Natural killer cell (primary cell): ENCODE results near the gene GRIFIN. TPM values are rescaled to one million over a fixed set of nuclear protein-coding genes. Genes with fewer than 3 reads are reported as not detected.

Experiments
- ATAC-seq, 3 donors: fragments of 150-1000 bp in 2 of 3; fragments of 200-7000 bp in 1 of 3; cut with Tn5 transposase; 1 replicate in 1 of 3; 2 replicates in 2 of 3; pipeline ENCODE4 v1.10.0; 2021; ENCODE audit warnings: mild to moderate bottlenecking in 2 of 3, moderate library complexity in 2 of 3
- DNase-seq, 2 donors: peaks; one replicate each; pipeline versions ENCODE4 v3.0.0 to v3.0.0-alpha.2; 2013 to 2021; ENCODE audit warnings: mixed read lengths in 1 of 2
- H3K27ac ChIP-seq: one replicate; pipeline ENCODE4 v1.5.1; 2013; ENCODE audit warnings: mild to moderate bottlenecking, low read length
- H3K27me3 ChIP-seq: one replicate; pipeline ENCODE4 v1.6.1; 2013; ENCODE audit warnings: low read length; ENCODE audit not compliant: control insufficient read depth, insufficient read depth
- H3K36me3 ChIP-seq: one replicate; pipeline ENCODE4 v1.6.1; 2013; ENCODE audit warnings: low read length; ENCODE audit not compliant: control insufficient read depth, insufficient read depth
- H3K4me1 ChIP-seq: one replicate; pipeline ENCODE4 v1.6.1; 2013; ENCODE audit warnings: low read length; ENCODE audit not compliant: control insufficient read depth, insufficient read depth
- H3K4me3 ChIP-seq: one replicate; pipeline ENCODE4 v1.5.1; 2013; ENCODE audit warnings: low read length
- H3K9me3 ChIP-seq: one replicate; pipeline ENCODE4 v1.6.1; 2013; ENCODE audit warnings: low read length; ENCODE audit not compliant: control insufficient read depth, insufficient read depth
- H3K27ac Mint-ChIP-seq, 2 donors: one replicate each; pipeline ENCODE4 v1.8.0; 2022; ENCODE audit warnings: mild to moderate bottlenecking in 2 of 2, mixed read lengths in 2 of 2, moderate library complexity in 1 of 2
- H3K27me3 Mint-ChIP-seq, 2 donors: one replicate each; pipeline ENCODE4 v1.8.0; 2022; ENCODE audit warnings: low read depth in 2 of 2, mixed read lengths in 2 of 2
- H3K36me3 Mint-ChIP-seq: one replicate; pipeline ENCODE4 v1.8.0; 2022; ENCODE audit warnings: mixed read lengths
- H3K4me1 Mint-ChIP-seq, 2 donors: one replicate each; pipeline ENCODE4 v1.8.0; 2022; ENCODE audit warnings: mixed read lengths in 2 of 2
- H3K4me3 Mint-ChIP-seq: one replicate; pipeline ENCODE4 v1.8.0; 2022; ENCODE audit warnings: mild to moderate bottlenecking, moderate library complexity, mixed read lengths
- H3K9me3 Mint-ChIP-seq, 2 donors: one replicate each; pipeline ENCODE4 v1.8.0; 2022; ENCODE audit warnings: mixed read lengths in 2 of 2
- CTCF ChIP-seq: fragments of 200-600 bp; IDR thresholded peaks from one replicate; pipeline ENCODE4 v1.8.0; 2022; ENCODE audit warnings: antibody characterized with exemption
- WGBS: methylation state at CpG from one replicate; pipeline ENCODE4 v1.1.7; 2013; ENCODE audit warnings: missing lambda C conversion rate; ENCODE audit not compliant: insufficient coverage; 5-methylcytosine and 5-hydroxymethylcytosine counted together
- intact Hi-C: fragments of 100-400 bp; cut with micrococcal nuclease; formaldehyde crosslinking; loops from one replicate; pipeline ENCODE4 v1.14.2; 2022
- total RNA-seq, 4 donors: library from RNA; stranded (reverse); fragments of 120-200 nt in 1 of 4; gene quantifications; one replicate each; pipeline versions ENCODE4 v1.2.3 to v1.2.4, GENCODE V29; 2013 to 2022

The GRIFIN gene
- total RNA-seq, 3 donors from 2014 or later (not counting 1 experiment from before 2014, with no cell fraction given): not detected

GRCh38 chr7:2497500-2498336 is 21.5 kb upstream of the GRIFIN start:
- no peaks in the 10 kb centered on the region for H3K9me3 ChIP-seq
- 31% methylated on average over 25 of the region's 25 CpGs for WGBS
- DNase-seq (no peak), ATAC-seq (no peak)
- Mint-ChIP-seq H3K36me3 (no peaks in the 10 kb centered on the region), H3K27ac (no peak overlapping the region), H3K4me1 (peaks cover 0 to 5% of the 10 kb centered on the region in 2 donors), H3K9me3 (no peaks in the 10 kb centered on the region), H3K27me3 (peaks cover 0 to 5% of the 10 kb centered on the region in 2 donors), H3K4me3 (no peak overlapping the region)
- H3K36me3 ChIP-seq: no peaks in the 10 kb centered on the region
- H3K27me3 ChIP-seq: peaks cover 7% of the 10 kb centered on the region
- H3K27ac ChIP-seq: no peak overlapping the region
- no peak for TF ChIP-seq CTCF
- no peak overlapping the region for H3K4me3 ChIP-seq
- intact Hi-C loops: no loop called here
- peaks cover 5% of the 10 kb centered on the region for H3K4me1 ChIP-seq

GRCh38 chr7:2497065-2497464 is 20.9 kb upstream of the GRIFIN start:
- no peak overlapping the region for H3K4me3 Mint-ChIP-seq
- Histone ChIP-seq H3K4me1 (peaks cover 5% of the 10 kb centered on the region), H3K27ac (no peak overlapping the region), H3K9me3 (no peaks in the 10 kb centered on the region), H3K4me3 (no peak overlapping the region), H3K27me3 (peaks cover 7% of the 10 kb centered on the region), H3K36me3 (no peaks in the 10 kb centered on the region)
- H3K9me3 Mint-ChIP-seq: peaks cover 0 to 3% of the 10 kb centered on the region in 2 donors
- DNase-seq (no peak), ATAC-seq (no peak)
- no peak overlapping the region for H3K27ac Mint-ChIP-seq
- H3K4me1 Mint-ChIP-seq: peaks cover 0 to 5% of the 10 kb centered on the region in 2 donors
- WGBS: 96% methylated on average over 3 of the region's 3 CpGs
- intact Hi-C loops: no loop called here
- TF ChIP-seq CTCF: no peak
- peaks cover 0 to 7% of the 10 kb centered on the region in 2 donors for H3K27me3 Mint-ChIP-seq
- no peaks in the 10 kb centered on the region for H3K36me3 Mint-ChIP-seq

GRCh38 chr7:2496375-2496774 is 20.2 kb upstream of the GRIFIN start:
- intact Hi-C loops: no loop called here
- Histone ChIP-seq H3K9me3 (no peaks in the 10 kb centered on the region), H3K4me1 (peaks cover 5% of the 10 kb centered on the region), H3K36me3 (no peaks in the 10 kb centered on the region), H3K27me3 (peaks cover 7% of the 10 kb centered on the region), H3K4me3 (no peak overlapping the region), H3K27ac (no peak overlapping the region)
- H3K27ac Mint-ChIP-seq: no peak overlapping the region
- WGBS: 91% methylated on average over 9 of the region's 9 CpGs
- H3K27me3 Mint-ChIP-seq: peaks cover 0 to 14% of the 10 kb centered on the region in 2 donors
- no peak overlapping the region for H3K4me3 Mint-ChIP-seq
- peaks cover 0 to 10% of the 10 kb centered on the region in 2 donors for H3K9me3 Mint-ChIP-seq
- no peaks in the 10 kb centered on the region for H3K36me3 Mint-ChIP-seq
- DNase-seq: no peak
- TF ChIP-seq CTCF: no peak
- H3K4me1 Mint-ChIP-seq: peaks cover 0 to 5% of the 10 kb centered on the region in 2 donors
- no peak for ATAC-seq
